ENCODE results near the gene KRT8.

KRT8 gene

GRCh38 chr12:52851787-52852186, 53.1 kb downstream of the KRT8 start:
- Mint-ChIP-seq H3K36me3 (no peaks in the 10 kb centered on the region), H3K9me3 (no peaks in the 10 kb centered on the region), H3K27ac (no peak overlapping the region), H3K27me3 (no peaks in the 10 kb centered on the region), H3K4me3 (no peak overlapping the region), H3K4me1 (no peaks in the 10 kb centered on the region)

GRCh38 chr12:52850681-52851080, 54.2 kb downstream of the KRT8 start:
- H3K27ac Mint-ChIP-seq, result no peak overlapping the region
- H3K4me1 Mint-ChIP-seq, result no peaks in the 10 kb centered on the region
- H3K9me3 Mint-ChIP-seq, result no peaks in the 10 kb centered on the region
- H3K27me3 Mint-ChIP-seq, result no peaks in the 10 kb centered on the region
- no peak overlapping the region for H3K4me3 Mint-ChIP-seq
- no peaks in the 10 kb centered on the region for H3K36me3 Mint-ChIP-seq

GRCh38 chr12:52849511-52849910, 55.4 kb downstream of the KRT8 start:
- Mint-ChIP-seq H3K9me3 (no peaks in the 10 kb centered on the region), H3K4me1 (no peaks in the 10 kb centered on the region), H3K4me3 (no peak overlapping the region), H3K27ac (no peak overlapping the region), H3K36me3 (no peaks in the 10 kb centered on the region), H3K27me3 (no peaks in the 10 kb centered on the region)

GRCh38 chr12:52848661-52849255, 56.1 kb downstream of the KRT8 start, which contains the start of gene KRT78:
Gene KRT78 (minus strand): TSS chr12:52848994. CDS start chr12:52848930, 64 bp downstream.
- H3K9me3 Mint-ChIP-seq, result no peaks in the 10 kb centered on the region
- no peaks in the 10 kb centered on the region for H3K36me3 Mint-ChIP-seq
- no peaks in the 10 kb centered on the region for H3K4me1 Mint-ChIP-seq
- H3K4me3 Mint-ChIP-seq, result no peak within 1 kb of the TSS
- no peak within 1 kb of the TSS for H3K27ac Mint-ChIP-seq
- H3K27me3 Mint-ChIP-seq, result no peaks in the 10 kb centered on the region

GRCh38 chr12:52847335-52848102, 57.4 kb downstream of the KRT8 start:
- no peak overlapping the region for H3K27ac Mint-ChIP-seq
- no peaks in the 10 kb centered on the region for H3K27me3 Mint-ChIP-seq
- H3K4me1 Mint-ChIP-seq, result peaks cover under 1% of the 10 kb centered on the region
- H3K9me3 Mint-ChIP-seq, result no peaks in the 10 kb centered on the region
- H3K36me3 Mint-ChIP-seq, result no peaks in the 10 kb centered on the region
- no peak overlapping the region for H3K4me3 Mint-ChIP-seq
